Retinal pigment epithelial cell (primary cell): ENCODE results near the gene IL25.

Experiments used
- DNase-seq: peaks from one replicate; pipeline ENCODE4 v3.0.0-alpha.2; 2010; ENCODE audit warnings: low read depth
- H3K4me3 ChIP-seq: 2 replicates; pipeline ENCODE4 v1.5.1; 2011; ENCODE audit warnings: mild to moderate bottlenecking, low read length, control low read depth, moderate library complexity
- TF ChIP-seq, protein P1 (sequence below): conservative IDR thresholded peaks from 2 replicates; pipeline ENCODE4 v1.5.1; 2011; ENCODE audit warnings: low read depth, low read length, control low read depth, inconsistent platforms

IL25 gene

DNA sequence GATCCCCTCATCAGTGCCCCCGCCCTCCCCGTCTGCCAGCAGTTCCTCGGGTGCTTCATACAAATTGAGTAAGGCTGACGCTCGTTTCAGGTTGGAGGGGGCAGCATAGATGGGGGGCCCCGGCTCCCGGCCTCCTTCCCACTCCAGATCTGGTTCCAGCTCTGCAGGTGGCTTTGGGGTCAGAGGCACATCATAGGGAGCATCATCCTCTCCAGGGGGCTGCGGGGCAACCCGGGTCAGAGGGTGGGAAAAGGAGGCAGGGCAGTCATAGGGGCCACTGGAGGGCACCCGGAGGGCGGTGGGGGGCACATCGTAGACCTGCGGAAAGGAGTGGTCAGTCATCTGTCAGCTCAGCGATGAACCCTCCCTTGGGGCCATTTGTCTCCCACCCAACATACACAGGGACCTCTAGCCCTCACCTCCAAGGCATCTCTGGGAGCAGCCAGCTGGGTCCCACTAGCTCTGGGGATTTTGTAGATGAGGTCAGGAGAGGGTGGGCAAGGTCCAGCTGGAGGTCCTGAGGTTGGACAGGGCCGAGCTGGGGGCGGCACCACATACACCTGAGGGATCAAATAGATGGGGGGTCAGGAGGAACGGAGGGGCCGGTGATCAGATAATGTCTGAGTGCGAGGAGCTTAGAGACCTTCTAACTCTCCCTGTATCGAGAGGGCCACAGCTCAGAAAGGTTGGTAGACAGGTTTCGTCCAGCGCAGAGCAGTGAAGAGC, 12.7 kb upstream of the IL25 start:
- TF ChIP-seq, protein P1, sequence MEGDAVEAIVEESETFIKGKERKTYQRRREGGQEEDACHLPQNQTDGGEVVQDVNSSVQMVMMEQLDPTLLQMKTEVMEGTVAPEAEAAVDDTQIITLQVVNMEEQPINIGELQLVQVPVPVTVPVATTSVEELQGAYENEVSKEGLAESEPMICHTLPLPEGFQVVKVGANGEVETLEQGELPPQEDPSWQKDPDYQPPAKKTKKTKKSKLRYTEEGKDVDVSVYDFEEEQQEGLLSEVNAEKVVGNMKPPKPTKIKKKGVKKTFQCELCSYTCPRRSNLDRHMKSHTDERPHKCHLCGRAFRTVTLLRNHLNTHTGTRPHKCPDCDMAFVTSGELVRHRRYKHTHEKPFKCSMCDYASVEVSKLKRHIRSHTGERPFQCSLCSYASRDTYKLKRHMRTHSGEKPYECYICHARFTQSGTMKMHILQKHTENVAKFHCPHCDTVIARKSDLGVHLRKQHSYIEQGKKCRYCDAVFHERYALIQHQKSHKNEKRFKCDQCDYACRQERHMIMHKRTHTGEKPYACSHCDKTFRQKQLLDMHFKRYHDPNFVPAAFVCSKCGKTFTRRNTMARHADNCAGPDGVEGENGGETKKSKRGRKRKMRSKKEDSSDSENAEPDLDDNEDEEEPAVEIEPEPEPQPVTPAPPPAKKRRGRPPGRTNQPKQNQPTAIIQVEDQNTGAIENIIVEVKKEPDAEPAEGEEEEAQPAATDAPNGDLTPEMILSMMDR, result no peak
- no peak for DNase-seq
- H3K4me3 ChIP-seq, result no peak overlapping the region

DNA sequence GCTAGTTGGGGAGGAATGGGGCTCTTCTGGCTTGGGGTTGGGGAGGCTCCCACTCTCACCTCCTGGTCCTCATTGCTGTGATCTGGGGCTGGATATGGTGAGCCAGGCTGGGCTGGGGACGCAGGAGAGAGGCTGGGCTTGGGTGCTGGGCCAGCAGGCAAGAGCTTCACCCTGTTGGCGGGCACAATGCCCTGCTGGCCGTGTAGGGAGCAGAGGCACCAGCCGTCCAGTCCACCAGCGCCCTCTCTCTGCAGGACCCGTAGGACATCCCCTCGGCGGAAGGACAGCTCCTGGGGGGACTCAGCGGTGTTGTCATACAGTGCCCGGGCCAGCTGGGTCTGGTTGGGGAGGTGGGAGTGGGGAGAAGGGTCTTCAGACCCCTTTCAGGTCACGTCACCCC, 12.1 kb upstream of the IL25 start:
- TF ChIP-seq, protein P1, result no peak
- DNase-seq, result no peak
- no peak overlapping the region for H3K4me3 ChIP-seq

DNA sequence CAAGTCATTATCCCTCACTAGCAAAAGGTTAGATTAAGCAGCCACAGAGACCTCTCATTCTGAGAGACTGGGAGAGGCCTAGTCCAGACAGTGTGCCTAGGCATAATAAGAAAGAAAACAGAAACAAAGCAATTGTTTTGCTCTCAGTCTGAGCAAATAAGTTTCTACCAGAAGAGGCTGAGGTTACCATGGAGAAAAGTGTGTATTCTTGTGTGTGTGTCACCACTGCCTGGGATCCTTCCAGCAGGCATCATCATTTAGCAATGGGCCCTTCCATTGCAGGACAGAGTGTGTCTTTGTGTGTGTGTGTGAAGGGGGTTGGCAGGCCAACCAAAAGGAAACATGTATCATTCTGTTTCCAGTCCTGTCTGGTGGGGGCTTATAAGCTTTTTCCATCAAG, 11.3 kb upstream of the IL25 start:
- DNase-seq, result no peak
- no peak overlapping the region for H3K4me3 ChIP-seq
- TF ChIP-seq, protein P1, result no peak

DNA sequence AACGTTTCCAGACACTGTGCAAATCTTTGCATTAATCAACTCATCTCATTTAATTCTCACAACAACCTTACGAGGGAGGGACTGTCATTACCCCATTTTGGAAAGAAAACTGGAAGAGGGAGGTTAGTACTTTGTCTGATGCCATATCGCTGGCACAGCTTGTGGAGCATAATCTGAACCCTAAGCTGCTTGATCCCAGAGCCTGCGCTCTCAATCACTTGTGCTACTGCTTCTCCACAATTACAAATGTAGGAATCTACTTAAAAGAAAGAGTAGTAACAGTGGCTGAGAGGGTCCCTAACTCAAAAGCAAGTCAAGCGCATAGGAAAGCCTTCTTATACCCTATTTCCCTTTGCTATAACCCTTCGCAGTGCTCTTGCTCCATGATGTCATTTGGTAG, 10.8 kb upstream of the IL25 start:
- H3K4me3 ChIP-seq, result no peak overlapping the region
- TF ChIP-seq, protein P1, result no peak
- no peak for DNase-seq

DNA sequence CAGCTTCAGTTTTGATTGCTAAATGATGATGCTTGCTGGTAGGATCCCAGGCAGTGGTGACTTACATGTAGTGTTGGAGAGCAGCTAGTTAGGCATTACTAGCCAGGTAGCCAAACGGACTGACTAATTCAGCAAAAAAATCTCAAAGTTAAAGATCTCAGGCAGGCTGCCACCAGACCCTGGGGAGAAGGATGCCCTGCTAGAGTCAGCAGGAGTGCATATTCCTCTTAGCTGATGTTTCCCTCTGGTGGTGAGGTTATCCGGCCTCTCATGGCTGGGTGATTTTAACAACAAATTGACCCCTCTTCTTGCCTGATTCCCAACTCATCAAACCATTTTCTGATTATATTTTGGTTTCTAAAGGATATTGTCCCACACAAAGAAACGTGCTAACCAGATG, 10.4 kb upstream of the IL25 start:
- no peak overlapping the region for H3K4me3 ChIP-seq

DNA sequence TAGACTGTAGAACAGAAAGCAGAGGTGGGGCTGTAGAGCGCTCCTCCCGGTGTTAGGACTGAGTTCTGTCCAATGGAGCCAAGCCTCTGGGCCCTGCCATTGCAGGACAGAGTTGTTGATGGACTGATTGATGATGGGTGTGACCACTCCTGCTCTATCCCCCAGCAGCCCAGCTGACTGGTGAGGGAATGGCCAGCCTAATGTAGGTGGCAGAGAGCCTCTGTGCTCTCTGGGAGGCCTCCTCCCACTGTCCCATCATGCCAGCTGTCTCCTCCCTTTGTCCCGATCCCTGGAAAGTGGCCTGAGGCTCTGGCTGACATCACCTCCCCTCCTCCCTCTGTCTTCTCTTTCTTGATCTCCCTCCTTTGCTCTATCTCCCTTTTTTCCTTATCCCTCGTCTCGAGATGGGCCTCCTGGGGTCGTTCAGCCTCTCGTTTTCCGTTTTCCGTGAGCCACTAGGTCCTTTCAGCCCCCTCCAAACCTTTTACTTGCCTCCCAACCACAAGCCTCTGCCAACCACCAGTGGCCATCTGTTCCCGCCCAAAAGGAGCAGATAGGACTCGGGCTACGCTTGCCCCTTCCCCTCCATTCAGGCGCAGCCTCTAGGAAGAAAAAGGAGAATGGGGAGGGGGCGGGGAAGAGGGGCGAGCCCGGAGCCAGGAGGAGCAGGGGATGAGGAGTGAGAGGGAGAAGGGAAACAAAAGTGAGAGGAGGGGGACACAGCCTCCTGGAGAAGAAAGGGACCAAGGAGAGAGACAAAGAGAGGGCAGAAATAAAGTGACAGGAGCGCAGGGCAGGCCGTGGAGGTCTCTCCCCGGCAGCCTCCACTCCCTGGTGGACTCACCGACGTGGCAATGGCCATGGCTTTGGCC, 8.2 kb upstream of the IL25 start:
- TF ChIP-seq, protein P1, result no peak
- no peak for DNase-seq
- peak overlapping the region; percentile 35 for H3K4me3 ChIP-seq

More for the DNA sequence above, 10.4 kb upstream of the IL25 start:
- TF ChIP-seq, protein P1, result peak; percentile 52
- no peak for DNase-seq
